HepG2 (cell line): ENCODE data around the gene MORC4. TPM values are rescaled to one million over a fixed set of nuclear protein-coding genes. Genes with fewer than 3 reads are reported as not detected.
A peak's percentile ranks its signal among the peaks of the same experiment; 100 is the strongest.

Source experiments
- FOXP1 ChIP-seq, 2 experiments: fragments of 450-650 bp in 1 of 2; IDR thresholded peaks; 2 replicates each; pipeline ENCODE4 v1.6.1; 2017 to 2018; ENCODE audit warnings: antibody characterized with exemption in 1 of 2
- GPN1 ChIP-seq: sonication (generic); formaldehyde crosslinking; IDR thresholded peaks from 2 replicates; pipeline ENCODE4 v1.5.1; 2020; ENCODE audit warnings: missing genetic modification reagents, borderline replicate concordance
- HMG20A ChIP-seq: IDR thresholded peaks from 2 replicates; pipeline ENCODE4 v1.6.1; 2016; ENCODE audit warnings: borderline replicate concordance
- IRF9 ChIP-seq: sonication (generic); formaldehyde crosslinking; IDR thresholded peaks from 2 replicates; pipeline ENCODE4 v1.8.0; 2022; ENCODE audit warnings: missing genetic modification reagents, mild to moderate bottlenecking, borderline replicate concordance
- ISL2 ChIP-seq: sonication (generic); formaldehyde crosslinking; IDR thresholded peaks from 2 replicates; pipeline ENCODE4 v1.5.0; 2020; ENCODE audit warnings: missing genetic modification reagents
- KAT2B ChIP-seq: fragments of 150-350 bp; IDR thresholded peaks from 2 replicates; pipeline ENCODE4 v1.6.1; 2014; ENCODE audit warnings: low read depth, low read length, borderline replicate concordance
- NFYB ChIP-seq: sonication (generic); formaldehyde crosslinking; IDR thresholded peaks from 2 replicates; pipeline ENCODE4 v1.4.0; 2020; ENCODE audit warnings: missing genetic modification reagents
- PRMT3 ChIP-seq: sonication (generic); formaldehyde crosslinking; IDR thresholded peaks from 2 replicates; pipeline ENCODE4 v1.8.1; 2022; ENCODE audit warnings: low read depth, mild to moderate bottlenecking, moderate library complexity, missing genetic modification reagents, borderline replicate concordance
- RARA ChIP-seq: IDR thresholded peaks from 2 replicates; pipeline ENCODE4 v1.6.1; 2016; ENCODE audit warnings: missing genetic modification reagents, missing compliant biosample characterization
- TBP ChIP-seq: sonication (generic); formaldehyde crosslinking; IDR thresholded peaks from 2 replicates; pipeline ENCODE4 v1.5.0; 2020; ENCODE audit warnings: missing genetic modification reagents
- TBX3 ChIP-seq: fragments of 450-650 bp; IDR thresholded peaks from 2 replicates; pipeline ENCODE4 v1.6.1; 2017; ENCODE audit warnings: antibody characterized with exemption, mild to moderate bottlenecking, inconsistent platforms, borderline replicate concordance
- THRA ChIP-seq: sonication (generic); formaldehyde crosslinking; IDR thresholded peaks from 2 replicates; pipeline ENCODE4 v1.4.0; 2020; ENCODE audit warnings: missing genetic modification reagents, borderline replicate concordance
- WIZ ChIP-seq: sonication (generic); formaldehyde crosslinking; IDR thresholded peaks from 2 replicates; pipeline ENCODE4 v1.5.1; 2020; ENCODE audit warnings: mild to moderate bottlenecking, missing genetic modification reagents
- ZBTB26 ChIP-seq: IDR thresholded peaks from 2 replicates; pipeline ENCODE4 v1.6.1; 2016; ENCODE audit warnings: missing compliant biosample characterization, missing genetic modification reagents, borderline replicate concordance
- ZBTB40 ChIP-seq, 2 experiments: fragments of 450-650 bp in 1 of 2; sonication (generic) in 1 of 2; formaldehyde crosslinking in 1 of 2; IDR thresholded peaks; 2 replicates each; pipeline versions ENCODE4 v1.6.1 to v1.8.0; 2016 to 2022; ENCODE audit warnings: antibody characterized with exemption in 1 of 2, mild to moderate bottlenecking in 1 of 2, missing genetic modification reagents in 1 of 2
- ZNF34 ChIP-seq: sonication (generic); formaldehyde crosslinking; IDR thresholded peaks from 2 replicates; pipeline ENCODE4 v1.4.0; 2020; ENCODE audit warnings: mild to moderate bottlenecking, missing genetic modification reagents, borderline replicate concordance
- polyA plus RNA-seq, 8 experiments: library from polyadenylated mRNA; depleted of rRNA in 3 of 8; stranded (reverse) in 7 of 8; unstranded in 1 of 8; fragments of >200 nt; fragmentation: Illumina TruSeq in 4 of 8; extraction: Trizol in 4 of 8; gene quantifications; 2 replicates each; pipeline versions ENCODE4 v1.2.1 to v1.2.3, GENCODE V29; 2011 to 2016; ENCODE audit warnings: low read depth in 4 of 8, missing spikeins in 1 of 8, mixed read lengths in 1 of 8; ENCODE audit not compliant: insufficient read depth in 1 of 8
- total RNA-seq, 5 experiments: library from RNA; depleted of rRNA; stranded (reverse); fragments of >200 nt; fragmentation: Illumina TruSeq; extraction: Trizol; gene quantifications; 2 replicates each; pipeline ENCODE4 v1.2.3, GENCODE V29; 2016; ENCODE audit warnings: low read depth in 1 of 5

Gene MORC4
- total and polyA plus RNA-seq, 2 of the 13 experiments (the other 11 are each of a cell fraction or from before 2014, with no cell fraction given): 7.3 to 17.6 TPM

GRCh38 chrX:106955004-106955772 is 44.8 kb downstream of the MORC4 start (continued):
- TF ChIP-seq ZBTB40 (IDR thresholded peaks at IDR 0.05) (no peak), ZBTB40 (CRISPR knock-in tag; IDR thresholded peaks at IDR 0.05) (no peak), TBX3 (no peak), WIZ (CRISPR knock-in tag) (no peak), ZBTB26 (CRISPR knock-in tag) (no peak), THRA (CRISPR knock-in tag) (no peak), GPN1 (CRISPR knock-in tag) (no peak), HMG20A (peak; percentile 54; the same call in 1 of the 2 replicates), IRF9 (CRISPR knock-in tag) (no peak), TBP (CRISPR knock-in tag) (no peak), PRMT3 (CRISPR knock-in tag) (no peak), ZNF34 (no peak), RARA (CRISPR knock-in tag) (peak; percentile 31), FOXP1 (IDR thresholded peaks at IDR 0.05) (no peak), FOXP1 (CRISPR knock-in tag; IDR thresholded peaks at IDR 0.05) (0 out of 2 replicates have a peak, but pooled peaks have one; percentile 33), KAT2B (no peak), ISL2 (CRISPR knock-in tag) (peak; percentile 85), NFYB (CRISPR knock-in tag) (no peak)
